CD14-positive monocyte (primary cell): ENCODE measurements around the gene ZNF429. TPM values are rescaled to one million over a fixed set of nuclear protein-coding genes. Genes with fewer than 3 reads are reported as not detected.
A peak's percentile ranks its signal among the peaks of the same experiment; 100 is the strongest.

Source experiments
- DNase-seq, 3 donors: peaks; one replicate each; pipeline ENCODE4 v3.0.0-alpha.2; 2011 to 2022
- H2AFZ ChIP-seq: 2 replicates; pipeline ENCODE4 v1.6.0; 2012; ENCODE audit warnings: mild to moderate bottlenecking, low read depth, low read length, inconsistent platforms; ENCODE audit not compliant: insufficient read depth, poor library complexity, severe bottlenecking
- H3K27ac ChIP-seq, 2 donors: 1 replicate in 1 of 2; 2 replicates in 1 of 2; pipeline ENCODE4 v1.5.1; 2012 to 2013; ENCODE audit warnings: low read length in 2 of 2, control low read depth in 1 of 2, inconsistent platforms in 1 of 2, low read depth in 1 of 2, mild to moderate bottlenecking in 1 of 2
- H3K27me3 ChIP-seq, 2 donors: one replicate each; pipeline versions ENCODE4 v1.6.0 to v1.6.1; 2011 to 2013; ENCODE audit warnings: low read length in 2 of 2; ENCODE audit not compliant: control insufficient read depth in 2 of 2, insufficient read depth in 2 of 2
- H3K36me3 ChIP-seq, 2 donors: replicated peaks in 1 of 2; 1 replicate in 1 of 2; 2 replicates in 1 of 2; pipeline versions ENCODE4 v1.5.1 to v1.6.1; 2012 to 2013; ENCODE audit warnings: low read length in 2 of 2, control low read depth in 1 of 2, inconsistent platforms in 1 of 2, mild to moderate bottlenecking in 1 of 2; ENCODE audit not compliant: insufficient read depth in 2 of 2, control insufficient read depth in 1 of 2
- H3K4me1 ChIP-seq, 2 donors: 1 replicate in 1 of 2; 2 replicates in 1 of 2; pipeline versions ENCODE4 v1.5.1 to v1.6.1; 2012 to 2013; ENCODE audit warnings: low read length in 2 of 2, control low read depth in 1 of 2, inconsistent platforms in 1 of 2, mild to moderate bottlenecking in 1 of 2, moderate library complexity in 1 of 2; ENCODE audit not compliant: insufficient read depth in 2 of 2, control insufficient read depth in 1 of 2
- H3K4me2 ChIP-seq: replicated peaks from 2 replicates; pipeline ENCODE3; 2012; ENCODE audit warnings: low read length, moderate library complexity, mild to moderate bottlenecking; ENCODE audit not compliant: poor library complexity, severe bottlenecking; ENCODE audit errors: extremely low read depth
- H3K4me3 ChIP-seq, 3 experiments: fragments of 200-600 bp in 1 of 3; sonication (generic) in 1 of 3; replicated peaks in 1 of 3; 1 replicate in 2 of 3; 2 replicates in 1 of 3; pipeline ENCODE4 v1.5.1; 2011 to 2013; ENCODE audit warnings: low read length in 3 of 3, mild to moderate bottlenecking in 3 of 3, control low read depth in 2 of 3, low read depth in 2 of 3, inconsistent platforms in 1 of 3, moderate library complexity in 1 of 3
- H3K79me2 ChIP-seq: 2 replicates; pipeline ENCODE4 v1.6.0; 2012; ENCODE audit warnings: mild to moderate bottlenecking, control low read depth, inconsistent platforms, low read length, moderate library complexity; ENCODE audit not compliant: insufficient read depth
- H3K9ac ChIP-seq: 2 replicates; pipeline ENCODE4 v1.6.0; 2017; ENCODE audit warnings: low read length, mild to moderate bottlenecking; ENCODE audit not compliant: insufficient read depth, poor library complexity, severe bottlenecking
- H3K9me3 ChIP-seq, 2 donors: replicated peaks in 1 of 2; 1 replicate in 1 of 2; 2 replicates in 1 of 2; pipeline versions ENCODE4 v1.5.1 to v1.6.1; 2012 to 2013; ENCODE audit warnings: low read length in 2 of 2, control low read depth in 1 of 2; ENCODE audit not compliant: control insufficient read depth in 1 of 2, insufficient read depth in 1 of 2
- H4K20me1 ChIP-seq: 2 replicates; pipeline ENCODE4 v1.6.0; 2012; ENCODE audit warnings: mild to moderate bottlenecking, low read length, control low read depth, moderate library complexity; ENCODE audit not compliant: insufficient read depth
- H3K27ac Mint-ChIP-seq, 7 donors: one replicate each; pipeline ENCODE4 v1.8.0; 2020; ENCODE audit warnings: mild to moderate bottlenecking in 7 of 7, mixed read lengths in 7 of 7, moderate library complexity in 6 of 7, inconsistent platforms in 2 of 7
- H3K27me3 Mint-ChIP-seq, 3 donors: one replicate each; pipeline ENCODE4 v1.8.0; 2021 to 2022; ENCODE audit warnings: low read depth in 3 of 3, mild to moderate bottlenecking in 3 of 3, mixed read lengths in 3 of 3, moderate library complexity in 3 of 3, inconsistent platforms in 1 of 3
- H3K36me3 Mint-ChIP-seq, 2 donors: one replicate each; pipeline ENCODE4 v1.8.0; 2020; ENCODE audit warnings: mixed read lengths in 2 of 2, inconsistent platforms in 1 of 2, mild to moderate bottlenecking in 1 of 2
- H3K4me1 Mint-ChIP-seq: one replicate; pipeline ENCODE4 v1.8.0; 2020; ENCODE audit warnings: mild to moderate bottlenecking, mixed read lengths
- H3K4me3 Mint-ChIP-seq, 2 donors: one replicate each; pipeline ENCODE4 v1.8.0; 2020; ENCODE audit warnings: mild to moderate bottlenecking in 2 of 2, mixed read lengths in 2 of 2, moderate library complexity in 1 of 2
- H3K9me3 Mint-ChIP-seq, 7 donors: one replicate each; pipeline ENCODE4 v1.8.0; 2020 to 2022; ENCODE audit warnings: mixed read lengths in 7 of 7, mild to moderate bottlenecking in 6 of 7, moderate library complexity in 6 of 7, inconsistent platforms in 2 of 7
- WGBS: methylation state at CpG from one replicate; pipeline ENCODE4 v1.1.5; 2013; ENCODE audit warnings: missing lambda C conversion rate; ENCODE audit not compliant: insufficient coverage; 5-methylcytosine and 5-hydroxymethylcytosine counted together
- intact Hi-C, 2 donors: fragments of 100-400 bp; cut with micrococcal nuclease; formaldehyde crosslinking; loops; one replicate each; pipeline versions ENCODE4 v1.15.0 to v1.15.1; 2023
- polyA plus RNA-seq, 3 donors: library from polyadenylated mRNA; depleted of rRNA in 1 of 3; unstranded in 2 of 3; stranded (reverse) in 1 of 3; fragments of 300-500 nt in 2 of 3; fragments of >200 nt in 1 of 3; fragmentation: Illumina TruSeq in 2 of 3; gene quantifications; 1 replicate in 2 of 3; 2 replicates in 1 of 3; pipeline ENCODE4 v1.2.3, GENCODE V29; 2012 to 2021
- TF ChIP-seq, protein P1 (sequence below): fragments of 200-600 bp; IDR thresholded peaks from one replicate; pipeline ENCODE4 v1.8.0; 2022; ENCODE audit warnings: antibody characterized with exemption, mild to moderate bottlenecking

ZNF429 gene
- polyA plus RNA-seq, 3 donors, result 9.5 to 11.6 (median 11.1) TPM

DNA sequence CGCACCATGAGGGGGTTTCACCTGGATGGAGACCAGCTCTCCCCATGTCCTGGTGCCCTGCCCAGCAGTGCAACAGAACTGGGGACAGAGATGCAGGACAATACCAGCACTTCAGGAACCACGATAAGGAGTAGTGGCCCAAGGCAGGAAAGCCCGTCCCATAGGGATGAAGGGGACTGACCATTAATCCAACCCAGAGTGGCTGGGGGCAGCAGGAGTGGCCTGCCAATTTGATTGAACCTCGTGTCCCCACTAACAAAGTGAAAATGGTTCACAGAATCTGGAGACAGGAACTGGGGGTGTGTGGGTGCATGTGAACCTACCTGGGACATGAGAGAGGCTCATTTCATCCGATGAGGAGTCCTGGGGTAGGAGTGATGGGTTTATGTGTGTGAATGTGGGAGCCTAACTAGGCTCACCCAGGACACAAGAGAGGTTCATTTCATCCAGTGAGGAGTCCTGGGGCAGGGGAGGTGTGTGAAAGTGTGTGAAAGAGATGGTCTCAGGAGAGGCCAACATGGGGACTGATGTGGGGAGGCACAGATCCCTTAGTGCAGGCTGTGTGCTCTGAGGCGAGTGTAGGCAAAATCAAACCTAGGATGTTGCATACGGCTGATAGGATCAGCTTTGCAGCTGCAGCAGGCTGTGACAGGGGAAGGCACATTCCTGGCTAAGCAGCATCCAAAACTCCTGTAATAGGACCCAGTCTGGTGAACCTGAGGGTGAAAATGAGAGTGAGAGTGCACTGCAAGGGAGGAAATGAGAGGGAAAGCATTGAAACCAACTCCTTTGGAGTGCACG, 98.2 kb downstream of the ZNF429 start:
- Histone ChIP-seq H3K27me3 (no peaks in the 10 kb centered on the region), H3K79me2 (no peaks in the 10 kb centered on the region), H4K20me1 (no peaks in the 10 kb centered on the region), H3K9ac (no peak overlapping the region), H2AFZ (peak overlapping the region; percentile 93), H3K27ac (peak overlapping the region in 1 of 2 donors; percentile 94), H3K36me3 (no peaks in the 10 kb centered on the region), H3K4me3 (peak overlapping the region in 1 of 3 experiments; percentile 83), H3K9me3 (no peaks in the 10 kb centered on the region), H3K4me2 (peak overlapping the region; percentile 86), H3K4me1 (peaks cover 19 to 22% of the 10 kb centered on the region in 2 donors)
- intact Hi-C loops, result no loop called here
- 72% methylated on average over 8 of the region's 8 CpGs for WGBS
- TF ChIP-seq, protein P1, sequence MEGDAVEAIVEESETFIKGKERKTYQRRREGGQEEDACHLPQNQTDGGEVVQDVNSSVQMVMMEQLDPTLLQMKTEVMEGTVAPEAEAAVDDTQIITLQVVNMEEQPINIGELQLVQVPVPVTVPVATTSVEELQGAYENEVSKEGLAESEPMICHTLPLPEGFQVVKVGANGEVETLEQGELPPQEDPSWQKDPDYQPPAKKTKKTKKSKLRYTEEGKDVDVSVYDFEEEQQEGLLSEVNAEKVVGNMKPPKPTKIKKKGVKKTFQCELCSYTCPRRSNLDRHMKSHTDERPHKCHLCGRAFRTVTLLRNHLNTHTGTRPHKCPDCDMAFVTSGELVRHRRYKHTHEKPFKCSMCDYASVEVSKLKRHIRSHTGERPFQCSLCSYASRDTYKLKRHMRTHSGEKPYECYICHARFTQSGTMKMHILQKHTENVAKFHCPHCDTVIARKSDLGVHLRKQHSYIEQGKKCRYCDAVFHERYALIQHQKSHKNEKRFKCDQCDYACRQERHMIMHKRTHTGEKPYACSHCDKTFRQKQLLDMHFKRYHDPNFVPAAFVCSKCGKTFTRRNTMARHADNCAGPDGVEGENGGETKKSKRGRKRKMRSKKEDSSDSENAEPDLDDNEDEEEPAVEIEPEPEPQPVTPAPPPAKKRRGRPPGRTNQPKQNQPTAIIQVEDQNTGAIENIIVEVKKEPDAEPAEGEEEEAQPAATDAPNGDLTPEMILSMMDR, result no peak
- Mint-ChIP-seq H3K27me3 (peaks cover 0 to 4% (median 2%) of the 10 kb centered on the region in 3 donors), H3K4me1 (peaks cover 33% of the 10 kb centered on the region), H3K9me3 (peaks cover 0 to 26% (median 0%) of the 10 kb centered on the region in 7 donors), H3K4me3 (peak overlapping the region; percentile 86 to 96), H3K36me3 (no peaks in the 10 kb centered on the region), H3K27ac (peak overlapping the region in 4 of 7 donors; percentile 63 to 96 (median 94))
- DNase-seq, result no peak

DNA sequence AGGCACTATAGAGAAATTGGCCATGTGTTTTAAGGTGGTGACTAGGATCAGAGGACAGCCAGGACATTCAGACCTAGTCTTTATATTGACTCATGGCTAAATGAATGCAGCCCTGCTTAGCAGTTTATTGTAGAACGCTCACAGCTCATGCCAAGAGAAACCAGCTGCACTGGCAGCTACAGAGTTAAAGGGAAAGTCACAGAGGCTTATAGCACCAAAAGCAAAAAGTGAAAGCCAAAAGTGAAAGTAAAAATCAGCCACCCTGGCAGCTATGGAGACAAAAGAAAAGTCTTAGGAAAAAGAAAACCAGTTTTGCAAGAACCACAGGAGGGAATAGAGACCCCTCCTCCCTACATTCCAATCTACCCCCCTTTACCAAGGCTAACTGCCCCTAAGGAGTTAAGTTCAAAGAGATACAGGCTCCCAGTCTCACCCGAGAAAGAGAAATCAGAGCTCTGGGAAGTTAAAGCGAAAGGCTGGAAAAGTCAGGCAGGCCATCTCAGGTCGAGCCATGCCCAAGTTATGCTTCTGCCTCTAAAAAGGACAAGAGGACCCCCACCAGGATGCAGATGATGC, 99.0 kb downstream of the ZNF429 start:
- no peaks in the 10 kb centered on the region for H4K20me1 ChIP-seq
- H3K4me3 Mint-ChIP-seq, result peak overlapping the region; percentile 86 to 96
- no peaks in the 10 kb centered on the region for H3K27me3 ChIP-seq
- peak overlapping the region; percentile 49 to 99 (median 83) for H3K4me3 ChIP-seq
- 30% methylated on average over 2 of the region's 4 CpGs for WGBS
- H3K27ac Mint-ChIP-seq, result peak overlapping the region; percentile 61 to 96 (median 92)
- peak overlapping the region; percentile 51 to 94 for H3K27ac ChIP-seq
- TF ChIP-seq, protein P1, result no peak
- peaks cover 0 to 26% (median 0%) of the 10 kb centered on the region in 7 donors for H3K9me3 Mint-ChIP-seq
- peak overlapping the region; percentile 77 for H3K9ac ChIP-seq
- H3K27me3 Mint-ChIP-seq, result peaks cover 0 to 4% (median 2%) of the 10 kb centered on the region in 3 donors
- DNase-seq, result peak in 1 of 3 donors; percentile 22
- intact Hi-C loops, result no loop called here
- peaks cover 33% of the 10 kb centered on the region for H3K4me1 Mint-ChIP-seq
- peaks cover 19 to 22% of the 10 kb centered on the region in 2 donors for H3K4me1 ChIP-seq
- H3K9me3 ChIP-seq, result no peaks in the 10 kb centered on the region
- H3K36me3 Mint-ChIP-seq, result no peaks in the 10 kb centered on the region
- H3K79me2 ChIP-seq, result no peaks in the 10 kb centered on the region
- H2AFZ ChIP-seq, result peak overlapping the region; percentile 93
- peak overlapping the region; percentile 86 for H3K4me2 ChIP-seq
- no peaks in the 10 kb centered on the region for H3K36me3 ChIP-seq

Other genes with a start within 250 kb of the ZNF429 start
- 1 to 10 TPM; 2.2 to 5.7 (median 2.3) TPM for gene ZNF708, start 176.2 kb upstream of the ZNF429 start, polyA plus RNA-seq
- 1 to 10 TPM; 3.5 to 5.0 (median 4.0) TPM for gene ZNF738, start 146.6 kb upstream of the ZNF429 start, polyA plus RNA-seq
- gene ZNF493, start 108.5 kb upstream of the ZNF429 start, polyA plus RNA-seq, result 1 to 10 TPM; 2.1 to 3.5 (median 2.6) TPM